GM19395 (cell line): ENCODE results near the gene PEBP1.

Experiments used
- ATAC-seq: cut with Tn5 transposase; IDR thresholded peaks from one replicate; pipeline ENCODE4 v1.9.1; 2021; ENCODE audit warnings: mild to moderate bottlenecking, moderate library complexity; ENCODE audit not compliant: unreplicated experiment

PEBP1 gene

DNA sequence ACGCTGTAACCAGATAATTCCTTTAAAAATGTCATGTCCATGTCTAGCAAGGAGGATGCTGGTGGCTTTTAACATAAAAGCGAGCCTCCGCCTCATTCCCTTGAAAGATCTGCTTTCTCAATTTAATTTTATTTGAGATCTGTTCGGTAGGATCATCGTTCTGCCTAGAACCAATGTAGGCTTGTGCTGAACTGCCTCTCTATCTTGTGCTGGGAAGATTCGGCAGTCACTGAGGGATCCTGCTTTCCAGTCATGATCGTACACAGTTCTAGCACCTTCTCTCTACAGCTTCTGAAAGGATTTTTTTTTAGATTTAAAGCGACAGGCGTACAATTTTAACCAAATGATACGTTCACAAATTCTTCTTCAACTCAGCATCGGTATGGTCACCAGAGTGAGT, 54.3 kb downstream of the PEBP1 start:
- no peak for ATAC-seq

DNA sequence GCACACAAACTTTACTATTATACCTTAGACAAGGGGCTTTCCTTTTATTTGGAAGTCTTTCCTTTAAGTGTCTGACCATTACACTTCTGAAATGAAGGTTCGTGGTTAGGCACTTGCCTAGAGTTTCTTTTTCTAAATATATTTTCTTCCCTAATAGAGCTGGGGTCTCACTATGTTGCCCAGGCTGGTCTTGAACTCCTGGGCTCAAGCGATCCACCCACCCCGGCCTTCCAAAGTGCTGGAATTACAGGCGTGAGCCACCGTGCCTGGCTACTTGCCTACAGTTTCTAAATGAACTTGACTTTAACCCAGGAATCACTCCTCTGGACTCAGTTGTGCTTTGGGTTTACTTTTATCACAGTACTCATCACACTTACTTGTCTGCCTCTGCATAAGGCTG, 57.6 kb downstream of the PEBP1 start:
- no peak for ATAC-seq

DNA sequence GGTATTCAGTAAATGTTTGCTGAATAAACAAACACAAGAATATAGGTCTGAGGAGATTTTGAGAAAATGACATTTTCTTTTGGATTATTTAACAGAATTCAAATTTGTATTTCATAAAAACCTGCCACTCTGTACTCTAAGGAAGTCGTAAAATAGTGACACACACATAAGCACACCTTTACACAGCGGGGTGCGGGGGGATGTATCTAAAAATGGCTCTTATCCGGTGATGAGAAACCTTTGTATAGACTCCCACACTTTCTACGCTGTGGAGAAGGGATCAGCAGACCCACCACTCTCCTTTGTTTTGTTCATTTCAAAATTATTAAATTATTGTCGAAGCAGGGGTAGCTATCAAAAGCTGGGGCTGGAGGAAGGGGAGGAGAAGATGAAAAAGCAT, 58.0 kb downstream of the PEBP1 start:
- no peak for ATAC-seq
